Brain microvascular endothelial cell (primary cell): ENCODE data around the gene CRABP2.

ENCODE experiments used
- DNase-seq: peaks from one replicate; pipeline ENCODE4 v3.0.0-alpha.2; 2020
- H3K27ac ChIP-seq: fragments of 250-450 bp; sonication (Bioruptor Pico); 2 replicates; pipeline ENCODE4 v1.5.1; 2020; ENCODE audit warnings: mild to moderate bottlenecking, moderate library complexity
- H3K27me3 ChIP-seq: fragments of 250-450 bp; sonication (Bioruptor Pico); replicated peaks from 2 replicates; pipeline ENCODE4 v1.5.1; 2020; ENCODE audit warnings: mild to moderate bottlenecking
- H3K36me3 ChIP-seq: fragments of 250-450 bp; sonication (Bioruptor Pico); replicated peaks from 2 replicates; pipeline ENCODE4 v1.5.1; 2020; ENCODE audit warnings: mild to moderate bottlenecking
- H3K4me3 ChIP-seq: 2 replicates; pipeline ENCODE4 v1.5.1; 2011; ENCODE audit warnings: low read depth, mild to moderate bottlenecking, control low read depth, low read length, moderate library complexity
- in situ Hi-C: cut with HindIII; loops from 2 replicates; pipeline ENCODE4 v1.10.0; 2017; ENCODE audit warnings: low sequenced_read_pairs, low pct_ligation_motif_present
- TF ChIP-seq, protein P1 (sequence below): IDR thresholded peaks from 2 replicates; pipeline ENCODE4 v1.5.1; 2011; ENCODE audit warnings: low read depth, mild to moderate bottlenecking, moderate library complexity, low read length, control low read depth, inconsistent platforms; ENCODE audit errors: missing control alignments

CRABP2 gene

DNA sequence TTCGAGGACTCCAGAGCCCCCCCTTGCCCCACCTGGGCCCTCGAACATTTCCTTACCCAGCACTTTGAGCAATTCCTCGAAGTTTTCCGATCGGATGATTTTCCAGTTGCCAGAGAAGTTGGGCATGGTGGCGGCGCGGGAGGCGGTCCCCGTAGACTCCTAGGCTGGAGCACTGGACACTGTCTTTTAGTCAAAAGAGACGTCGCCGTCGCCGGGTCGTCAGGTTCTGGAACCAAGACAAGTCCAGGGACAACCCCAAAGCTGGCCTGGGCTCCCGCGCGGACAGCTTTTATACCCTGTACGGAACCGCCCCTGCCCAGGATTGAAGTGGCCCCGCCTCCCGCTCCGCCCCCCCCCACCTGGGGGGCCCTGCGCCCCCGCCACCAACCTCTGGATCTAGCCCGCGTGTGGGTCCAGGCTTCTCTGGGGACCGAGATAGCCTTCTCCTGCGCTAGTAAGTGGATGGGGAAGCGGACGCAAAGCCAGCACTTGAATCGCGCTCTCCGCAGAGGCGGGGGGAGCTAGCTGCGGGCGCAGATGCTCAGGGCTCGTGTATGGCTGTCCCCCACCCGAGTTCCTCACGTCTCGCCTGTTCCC is at the start of gene CRABP2:
Gene CRABP2, minus strand, starts transcription at position 263 of the 597 bp plus-strand sequence. Its CDS starts 137 bp downstream, at position 126.
- H3K4me3 ChIP-seq = peak within 1 kb of the TSS; percentile 40
- in situ Hi-C loops = no loop called here
- no peak for DNase-seq
- no peaks in the 10 kb centered on the region for H3K27me3 ChIP-seq
- TF ChIP-seq, protein P1, sequence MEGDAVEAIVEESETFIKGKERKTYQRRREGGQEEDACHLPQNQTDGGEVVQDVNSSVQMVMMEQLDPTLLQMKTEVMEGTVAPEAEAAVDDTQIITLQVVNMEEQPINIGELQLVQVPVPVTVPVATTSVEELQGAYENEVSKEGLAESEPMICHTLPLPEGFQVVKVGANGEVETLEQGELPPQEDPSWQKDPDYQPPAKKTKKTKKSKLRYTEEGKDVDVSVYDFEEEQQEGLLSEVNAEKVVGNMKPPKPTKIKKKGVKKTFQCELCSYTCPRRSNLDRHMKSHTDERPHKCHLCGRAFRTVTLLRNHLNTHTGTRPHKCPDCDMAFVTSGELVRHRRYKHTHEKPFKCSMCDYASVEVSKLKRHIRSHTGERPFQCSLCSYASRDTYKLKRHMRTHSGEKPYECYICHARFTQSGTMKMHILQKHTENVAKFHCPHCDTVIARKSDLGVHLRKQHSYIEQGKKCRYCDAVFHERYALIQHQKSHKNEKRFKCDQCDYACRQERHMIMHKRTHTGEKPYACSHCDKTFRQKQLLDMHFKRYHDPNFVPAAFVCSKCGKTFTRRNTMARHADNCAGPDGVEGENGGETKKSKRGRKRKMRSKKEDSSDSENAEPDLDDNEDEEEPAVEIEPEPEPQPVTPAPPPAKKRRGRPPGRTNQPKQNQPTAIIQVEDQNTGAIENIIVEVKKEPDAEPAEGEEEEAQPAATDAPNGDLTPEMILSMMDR = no peak
- no peak within 1 kb of the TSS for H3K27ac ChIP-seq
- no peaks in the 10 kb centered on the region for H3K36me3 ChIP-seq

DNA sequence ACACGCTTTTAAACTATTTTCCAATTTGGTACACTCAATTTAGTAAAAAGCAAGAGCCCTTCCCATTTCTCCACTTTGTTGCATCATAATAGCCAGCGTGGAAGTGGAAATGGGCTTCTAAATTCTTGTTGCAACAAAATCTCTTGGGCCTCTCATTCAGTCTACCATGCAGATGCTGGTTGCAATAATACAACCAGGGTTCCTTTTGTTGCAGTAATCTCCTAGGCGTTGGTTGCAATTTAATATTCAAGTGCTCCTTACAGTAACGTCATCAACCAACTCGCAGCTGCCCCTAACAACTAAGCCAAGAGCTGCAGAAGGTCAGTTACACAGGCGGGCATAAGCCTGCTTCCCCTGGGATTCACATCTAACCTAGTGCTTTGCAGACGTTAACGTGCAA is 48.8 kb upstream of the CRABP2 start:
- H3K36me3 ChIP-seq = no peaks in the 10 kb centered on the region
- in situ Hi-C loops = no loop called here
- TF ChIP-seq, protein P1 = no peak
- DNase-seq = no peak
- H3K27me3 ChIP-seq = no peaks in the 10 kb centered on the region
- H3K27ac ChIP-seq = no peak overlapping the region
- H3K4me3 ChIP-seq = no peak overlapping the region

DNA sequence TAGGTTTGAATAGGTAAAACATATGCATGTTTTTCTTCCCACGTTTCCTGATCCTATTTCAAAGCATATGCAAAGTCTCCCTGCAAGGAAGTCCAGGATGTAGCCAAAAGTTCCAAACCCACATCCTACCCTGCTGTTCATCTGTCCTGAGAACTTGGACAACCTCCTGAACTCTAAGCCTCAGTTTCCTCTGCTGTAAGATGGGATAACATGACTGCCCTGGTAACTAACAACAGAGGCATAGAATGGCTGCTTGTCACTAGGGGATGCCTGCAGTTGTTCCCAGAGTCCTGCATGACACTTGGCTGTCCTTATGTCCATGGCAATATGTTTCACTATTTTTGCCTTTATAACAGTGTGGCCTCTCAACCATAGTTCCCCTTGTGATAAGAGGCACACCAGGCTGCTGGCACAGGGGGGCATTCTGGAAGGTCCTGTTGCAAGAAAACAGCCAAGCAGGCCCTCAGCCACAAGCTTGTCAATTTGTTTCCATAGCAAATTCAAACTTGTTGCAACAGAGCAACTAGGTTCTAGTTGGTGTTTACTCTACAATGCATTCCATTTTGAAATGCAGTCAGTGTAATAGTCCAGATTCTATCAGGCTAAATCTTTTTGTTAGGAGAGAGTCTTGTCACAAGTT is 47.6 kb upstream of the CRABP2 start:
- no peak for DNase-seq
- no peak overlapping the region for H3K27ac ChIP-seq
- TF ChIP-seq, protein P1 = no peak
- H3K36me3 ChIP-seq = no peaks in the 10 kb centered on the region
- H3K4me3 ChIP-seq = peak overlapping the region; percentile 96
- in situ Hi-C loops = no loop called here
- no peaks in the 10 kb centered on the region for H3K27me3 ChIP-seq

DNA sequence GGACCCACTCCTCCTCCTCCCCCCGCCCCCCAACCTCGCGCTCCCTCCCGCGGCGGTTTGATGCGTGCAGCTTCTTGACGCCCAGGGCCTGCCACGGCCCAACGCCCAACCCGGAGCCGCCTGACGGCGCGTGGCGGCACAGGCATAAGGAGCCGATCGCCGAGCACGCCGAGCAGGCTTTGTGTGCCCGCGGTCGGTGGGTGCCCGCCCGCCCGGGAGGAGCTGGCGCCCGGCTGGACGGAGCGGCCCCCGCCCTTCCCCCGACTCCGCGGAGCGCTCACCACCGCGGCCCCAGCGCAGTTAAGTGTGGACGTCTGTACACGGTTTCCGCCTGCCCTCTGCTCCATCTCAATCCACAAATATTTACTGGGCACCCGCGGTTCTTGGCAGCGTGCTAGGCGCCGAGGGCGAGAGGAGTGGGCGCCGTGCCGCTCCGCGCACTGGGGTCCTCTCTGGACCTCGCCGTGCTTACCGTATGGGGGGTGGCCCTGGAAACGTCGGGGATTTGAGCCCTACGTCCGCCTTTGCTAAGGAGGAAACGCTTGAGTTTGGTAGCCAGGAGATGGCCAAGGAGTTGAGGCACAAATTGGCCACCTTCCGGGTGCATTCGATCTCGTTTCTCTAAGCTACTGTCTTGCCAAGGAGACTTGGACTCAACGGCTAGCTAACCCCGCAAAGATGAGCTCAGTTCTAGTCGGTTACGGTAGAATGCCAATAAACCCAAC is 46.5 kb upstream of the CRABP2 start:
- peak overlapping the region; percentile 96 for H3K4me3 ChIP-seq
- peak overlapping the region; percentile 59 for H3K27ac ChIP-seq
- TF ChIP-seq, protein P1 = peak; percentile 10
- H3K27me3 ChIP-seq = no peaks in the 10 kb centered on the region
- DNase-seq = peak; percentile 95
- no peaks in the 10 kb centered on the region for H3K36me3 ChIP-seq
- in situ Hi-C loops = no loop called here

DNA sequence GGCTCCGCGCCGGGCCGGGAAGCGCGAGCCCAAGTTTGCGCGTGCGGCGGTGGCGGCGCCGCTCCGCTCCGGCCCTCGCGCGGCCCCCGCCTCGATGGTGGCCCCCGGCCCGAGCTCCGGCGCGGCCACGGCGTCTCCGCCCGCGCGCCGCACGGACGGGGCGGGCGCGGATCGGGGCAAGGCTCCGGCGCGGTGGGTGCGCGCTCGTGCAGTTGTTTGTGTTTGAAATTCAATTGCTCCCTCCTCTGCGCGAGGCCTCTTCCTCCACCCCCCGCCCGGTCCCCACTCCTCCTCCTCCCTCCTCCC is 46.0 kb upstream of the CRABP2 start, which contains the start of gene HDGF:
Gene HDGF, minus strand, starts transcription at position 225 of the 306 bp plus-strand sequence. CDS start 246 bp downstream, outside the sequence.
- in situ Hi-C loops = no loop called here
- TF ChIP-seq, protein P1 = no peak
- no peak for DNase-seq
- Histone ChIP-seq H3K27ac (peak within 1 kb of the TSS; percentile 99), H3K36me3 (no peaks in the 10 kb centered on the region), H3K4me3 (peak within 1 kb of the TSS; percentile 96), H3K27me3 (no peaks in the 10 kb centered on the region)
